Measurements from ENCODE around the gene OR9Q1.

DNA sequence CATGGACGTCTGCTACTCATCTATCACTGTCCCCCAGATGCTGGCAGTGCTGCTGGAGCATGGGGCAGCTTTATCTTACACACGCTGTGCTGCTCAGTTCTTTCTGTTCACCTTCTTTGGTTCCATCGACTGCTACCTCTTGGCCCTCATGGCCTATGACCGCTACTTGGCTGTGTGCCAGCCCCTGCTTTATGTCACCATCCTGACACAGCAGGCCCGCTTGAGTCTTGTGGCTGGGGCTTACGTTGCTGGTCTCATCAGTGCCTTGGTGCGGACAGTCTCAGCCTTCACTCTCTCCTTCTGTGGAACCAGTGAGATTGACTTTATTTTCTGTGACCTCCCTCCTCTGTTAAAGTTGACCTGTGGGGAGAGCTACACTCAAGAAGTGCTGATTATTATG is 156.0 kb downstream of the OR9Q1 start:
- TF ChIP-seq, protein P1, sequence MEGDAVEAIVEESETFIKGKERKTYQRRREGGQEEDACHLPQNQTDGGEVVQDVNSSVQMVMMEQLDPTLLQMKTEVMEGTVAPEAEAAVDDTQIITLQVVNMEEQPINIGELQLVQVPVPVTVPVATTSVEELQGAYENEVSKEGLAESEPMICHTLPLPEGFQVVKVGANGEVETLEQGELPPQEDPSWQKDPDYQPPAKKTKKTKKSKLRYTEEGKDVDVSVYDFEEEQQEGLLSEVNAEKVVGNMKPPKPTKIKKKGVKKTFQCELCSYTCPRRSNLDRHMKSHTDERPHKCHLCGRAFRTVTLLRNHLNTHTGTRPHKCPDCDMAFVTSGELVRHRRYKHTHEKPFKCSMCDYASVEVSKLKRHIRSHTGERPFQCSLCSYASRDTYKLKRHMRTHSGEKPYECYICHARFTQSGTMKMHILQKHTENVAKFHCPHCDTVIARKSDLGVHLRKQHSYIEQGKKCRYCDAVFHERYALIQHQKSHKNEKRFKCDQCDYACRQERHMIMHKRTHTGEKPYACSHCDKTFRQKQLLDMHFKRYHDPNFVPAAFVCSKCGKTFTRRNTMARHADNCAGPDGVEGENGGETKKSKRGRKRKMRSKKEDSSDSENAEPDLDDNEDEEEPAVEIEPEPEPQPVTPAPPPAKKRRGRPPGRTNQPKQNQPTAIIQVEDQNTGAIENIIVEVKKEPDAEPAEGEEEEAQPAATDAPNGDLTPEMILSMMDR (conservative IDR thresholded peaks at IDR 0.05) = no peak
- no peak for TF ChIP-seq ZFX (IDR thresholded peaks at IDR 0.05)

Measured in C4-2B (cell line).